HepG2 (cell line): ENCODE data around the gene LCN2. TPM values are rescaled to one million over a fixed set of nuclear protein-coding genes. Genes with fewer than 3 reads are reported as not detected.

ENCODE experiments used
- CCAR2 ChIP-seq: fragments of 200-400 bp; formaldehyde crosslinking; optimal IDR thresholded peaks from 2 replicates; pipeline ENCODE3; 2018; ENCODE audit warnings: low read depth, mild to moderate bottlenecking, low read length, moderate library complexity
- CENPX ChIP-seq: sonication (generic); formaldehyde crosslinking; IDR thresholded peaks from 2 replicates; pipeline ENCODE4 v1.9.0; 2021; ENCODE audit warnings: mild to moderate bottlenecking, missing genetic modification reagents, moderate library complexity
- MAFF ChIP-seq: IDR thresholded peaks from 2 replicates; pipeline ENCODE4 v1.6.1; 2011; ENCODE audit warnings: low read depth, low read length, improper control_type of control experiment
- NFKB2 ChIP-seq: sonication (generic); formaldehyde crosslinking; IDR thresholded peaks from 2 replicates; pipeline ENCODE4 v1.4.0; 2020; ENCODE audit warnings: missing genetic modification reagents, borderline replicate concordance
- NR2F2 ChIP-seq: IDR thresholded peaks from 2 replicates; pipeline ENCODE4 v1.6.1; 2012; ENCODE audit warnings: low read depth, inconsistent platforms, borderline replicate concordance
- REST ChIP-seq, 2 experiments: IDR thresholded peaks; 2 replicates each; pipeline ENCODE4 v1.6.1; 2011 to 2012; ENCODE audit warnings: low read length in 2 of 2, borderline replicate concordance in 1 of 2, low read depth in 1 of 2, mild to moderate bottlenecking in 1 of 2, moderate library complexity in 1 of 2
- RXRB ChIP-seq: IDR thresholded peaks from 2 replicates; pipeline ENCODE4 v1.6.1; 2016; ENCODE audit warnings: borderline replicate concordance, missing genetic modification reagents, missing compliant biosample characterization
- SALL1 ChIP-seq: sonication (generic); formaldehyde crosslinking; IDR thresholded peaks from 2 replicates; pipeline ENCODE4 v1.8.0; 2022; ENCODE audit warnings: mild to moderate bottlenecking, missing genetic modification reagents
- SOX5 ChIP-seq: IDR thresholded peaks from 2 replicates; pipeline ENCODE4 v1.6.1; 2016; ENCODE audit warnings: borderline replicate concordance
- ZFP91 ChIP-seq: sonication (generic); formaldehyde crosslinking; IDR thresholded peaks from 2 replicates; pipeline ENCODE4 v1.9.0; 2022; ENCODE audit warnings: missing genetic modification reagents, mild to moderate bottlenecking, borderline replicate concordance
- ZNF343 ChIP-seq: sonication (generic); formaldehyde crosslinking; IDR thresholded peaks from 2 replicates; pipeline ENCODE4 v1.4.0; 2020; ENCODE audit warnings: mild to moderate bottlenecking, missing genetic modification reagents
- ZNF503 ChIP-seq: sonication (generic); formaldehyde crosslinking; IDR thresholded peaks from 2 replicates; pipeline ENCODE4 v1.4.0; 2020; ENCODE audit warnings: missing genetic modification reagents
- ZNF549 ChIP-seq: sonication (generic); formaldehyde crosslinking; IDR thresholded peaks from 2 replicates; pipeline ENCODE4 v1.5.0; 2020; ENCODE audit warnings: missing genetic modification reagents
- ZNF644 ChIP-seq: IDR thresholded peaks from 2 replicates; pipeline ENCODE4 v1.6.1; 2016; ENCODE audit warnings: low read depth
- ZNF749 ChIP-seq: sonication (generic); formaldehyde crosslinking; IDR thresholded peaks from 2 replicates; pipeline ENCODE4 v1.8.0; 2022; ENCODE audit warnings: mild to moderate bottlenecking, missing genetic modification reagents, moderate library complexity, borderline replicate concordance
- ZSCAN31 ChIP-seq: sonication (generic); formaldehyde crosslinking; IDR thresholded peaks from 2 replicates; pipeline ENCODE4 v1.5.0; 2020; ENCODE audit warnings: low read depth, mild to moderate bottlenecking, missing genetic modification reagents
- polyA plus RNA-seq, 8 experiments: library from polyadenylated mRNA; depleted of rRNA in 3 of 8; stranded (reverse) in 7 of 8; unstranded in 1 of 8; fragments of >200 nt; fragmentation: Illumina TruSeq in 4 of 8; extraction: Trizol in 4 of 8; gene quantifications; 2 replicates each; pipeline versions ENCODE4 v1.2.1 to v1.2.3, GENCODE V29; 2011 to 2016; ENCODE audit warnings: low read depth in 4 of 8, missing spikeins in 1 of 8, mixed read lengths in 1 of 8; ENCODE audit not compliant: insufficient read depth in 1 of 8
- total RNA-seq, 5 experiments: library from RNA; depleted of rRNA; stranded (reverse); fragments of >200 nt; fragmentation: Illumina TruSeq; extraction: Trizol; gene quantifications; 2 replicates each; pipeline ENCODE4 v1.2.3, GENCODE V29; 2016; ENCODE audit warnings: low read depth in 1 of 5
- TF ChIP-seq, protein P1 (sequence below): sonication (generic); formaldehyde crosslinking; IDR thresholded peaks from 2 replicates; pipeline ENCODE4 v1.8.1; 2023; ENCODE audit warnings: mild to moderate bottlenecking, missing genetic modification reagents

Gene LCN2
- total and polyA plus RNA-seq, 2 of the 13 experiments (the other 11 are each of a cell fraction or from before 2014, with no cell fraction given), result 0.38 to 1.4 TPM

DNA sequence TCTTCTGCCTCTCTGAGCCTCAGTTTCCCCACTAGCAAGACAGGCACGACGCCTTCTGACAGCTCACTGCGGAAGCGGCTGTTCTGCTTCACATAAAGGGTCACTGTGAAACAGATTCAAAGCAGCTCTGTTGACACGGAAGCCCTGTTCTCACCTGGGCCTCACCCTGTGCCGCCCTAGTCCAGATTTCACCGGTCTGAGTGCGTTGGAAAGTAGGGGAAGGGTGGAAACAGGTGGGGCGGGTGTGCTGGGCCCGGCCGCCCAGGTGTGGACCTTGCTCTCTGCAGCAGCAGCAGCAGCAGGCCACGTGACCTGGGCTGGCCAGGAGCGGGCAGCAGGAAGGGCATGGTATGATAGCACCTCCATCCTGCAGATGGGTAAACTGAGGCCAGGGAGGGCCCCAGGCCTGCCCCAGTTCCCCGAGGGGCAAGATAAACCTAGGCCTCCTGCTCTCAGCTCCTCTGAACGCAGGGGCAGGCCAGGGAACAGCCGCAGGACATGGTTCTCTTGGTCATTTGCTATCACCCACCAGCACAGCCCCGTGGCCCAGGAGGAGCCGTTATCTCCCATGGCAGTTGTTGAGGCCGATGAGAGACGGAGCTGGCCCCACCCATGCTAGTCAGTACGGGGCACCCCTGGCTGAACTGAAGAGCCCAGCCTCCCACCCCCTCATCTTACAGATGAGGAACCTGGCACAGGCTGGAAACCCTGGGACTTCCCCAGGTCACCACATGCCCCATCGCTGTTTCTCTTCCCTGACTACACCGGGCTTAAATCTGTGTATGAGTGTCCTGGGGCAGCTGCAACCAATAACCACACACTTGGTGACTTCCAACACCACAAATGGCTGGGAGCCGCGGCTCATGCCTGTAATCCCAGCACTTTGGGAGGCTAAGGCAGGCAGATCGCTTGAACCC is 33.8 kb upstream of the LCN2 start (continued):
- TF ChIP-seq SALL1 (CRISPR knock-in tag), result peak; percentile 97
- peak; percentile 66; the same call in 1 of the 2 replicates for TF ChIP-seq ZNF749 (CRISPR knock-in tag)
- no peak for TF ChIP-seq ZNF549 (CRISPR knock-in tag)
- TF ChIP-seq RXRB (CRISPR knock-in tag), result peak; percentile 100
- no peak for TF ChIP-seq MAFF
- TF ChIP-seq REST (IDR thresholded peaks at IDR 0.05; ENCODE audit: borderline replicate concordance in 1 of 2, low read depth in 1 of 2, low read length in 2 of 2), result 0 out of 4 replicates have a peak, but pooled peaks of 1 of the 2 experiments have one; percentile 9
- 0 out of 2 replicates have a peak, but pooled peaks have one; percentile 56 for TF ChIP-seq ZNF644 (CRISPR knock-in tag)
- TF ChIP-seq, protein P1, sequence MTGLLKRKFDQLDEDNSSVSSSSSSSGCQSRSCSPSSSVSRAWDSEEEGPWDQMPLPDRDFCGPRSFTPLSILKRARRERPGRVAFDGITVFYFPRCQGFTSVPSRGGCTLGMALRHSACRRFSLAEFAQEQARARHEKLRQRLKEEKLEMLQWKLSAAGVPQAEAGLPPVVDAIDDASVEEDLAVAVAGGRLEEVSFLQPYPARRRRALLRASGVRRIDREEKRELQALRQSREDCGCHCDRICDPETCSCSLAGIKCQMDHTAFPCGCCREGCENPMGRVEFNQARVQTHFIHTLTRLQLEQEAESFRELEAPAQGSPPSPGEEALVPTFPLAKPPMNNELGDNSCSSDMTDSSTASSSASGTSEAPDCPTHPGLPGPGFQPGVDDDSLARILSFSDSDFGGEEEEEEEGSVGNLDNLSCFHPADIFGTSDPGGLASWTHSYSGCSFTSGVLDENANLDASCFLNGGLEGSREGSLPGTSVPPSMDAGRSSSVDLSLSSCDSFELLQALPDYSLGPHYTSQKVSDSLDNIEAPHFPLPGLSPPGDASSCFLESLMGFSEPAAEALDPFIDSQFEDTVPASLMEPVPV (CRISPR knock-in tag), result peak; percentile 87
- peak; percentile 74; the same call in 1 of the 2 replicates for TF ChIP-seq ZSCAN31 (CRISPR knock-in tag)
- TF ChIP-seq ZNF503 (CRISPR knock-in tag), result peak; percentile 96
- peak; percentile 82; the same call in 1 of the 2 replicates for TF ChIP-seq NFKB2 (CRISPR knock-in tag)
- TF ChIP-seq SOX5 (CRISPR knock-in tag), result peak; percentile 90
- peak; percentile 82; the same call in 1 of the 2 replicates for TF ChIP-seq ZNF343 (CRISPR knock-in tag)
- TF ChIP-seq NR2F2, result peak; percentile 82; the same call in 1 of the 2 replicates
- no peak for TF ChIP-seq CENPX (CRISPR knock-in tag)
- TF ChIP-seq CCAR2, result no peak
- peak; percentile 89 for TF ChIP-seq ZFP91 (CRISPR knock-in tag)
